GM10847 (cell line): ENCODE data around the gene ZNF488.

ENCODE experiments used
- POLR2A ChIP-seq: IDR thresholded peaks from 2 replicates; pipeline ENCODE4 v1.6.1; 2011; ENCODE audit not compliant: insufficient read length; ENCODE audit errors: extremely low read depth

Gene ZNF488, protein sequence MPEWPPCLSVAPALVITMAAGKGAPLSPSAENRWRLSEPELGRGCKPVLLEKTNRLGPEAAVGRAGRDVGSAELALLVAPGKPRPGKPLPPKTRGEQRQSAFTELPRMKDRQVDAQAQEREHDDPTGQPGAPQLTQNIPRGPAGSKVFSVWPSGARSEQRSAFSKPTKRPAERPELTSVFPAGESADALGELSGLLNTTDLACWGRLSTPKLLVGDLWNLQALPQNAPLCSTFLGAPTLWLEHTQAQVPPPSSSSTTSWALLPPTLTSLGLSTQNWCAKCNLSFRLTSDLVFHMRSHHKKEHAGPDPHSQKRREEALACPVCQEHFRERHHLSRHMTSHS

DNA sequence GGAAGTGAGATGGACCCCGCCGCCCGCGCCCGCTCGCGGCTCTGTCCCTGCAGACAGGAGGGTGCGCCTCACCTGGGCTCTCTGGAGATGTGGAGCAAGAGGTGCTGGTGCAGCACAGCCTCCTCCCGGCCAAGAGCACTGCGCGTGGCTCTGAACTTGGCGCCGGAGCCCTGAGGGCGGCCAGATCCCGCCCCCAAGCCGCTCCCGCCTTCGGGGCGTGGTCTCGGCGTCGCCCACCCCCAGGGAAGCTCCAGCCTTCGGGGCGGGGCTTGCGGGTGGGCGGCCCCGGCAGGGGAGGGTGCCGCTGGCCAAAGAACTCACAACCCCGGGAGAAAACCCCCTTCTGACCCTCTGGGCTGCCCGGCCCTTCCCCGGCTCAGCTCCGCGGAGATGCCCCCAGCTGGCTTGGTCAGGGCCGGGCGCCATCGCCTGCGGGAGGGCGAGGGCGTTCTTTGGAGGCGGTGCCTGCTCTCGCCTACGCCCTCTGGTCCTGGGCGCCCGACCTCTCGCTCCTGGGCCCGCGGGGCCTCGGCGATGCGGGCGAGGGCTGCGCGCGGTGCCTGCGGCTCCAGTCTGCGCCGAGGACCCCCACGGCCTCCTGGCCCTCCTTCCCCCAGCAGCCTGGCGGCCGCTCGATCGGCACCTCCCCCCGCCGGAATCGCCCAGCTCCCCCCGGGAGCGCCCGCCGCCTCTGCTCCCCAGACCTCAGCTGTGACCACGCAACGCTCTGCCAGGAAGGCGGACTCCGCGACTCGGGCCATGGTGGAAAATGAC is at the start of gene ZNF488:
ZNF488 (minus strand) TSS at position 146 of the 774 bp plus-strand sequence. CDS start 15,464 bp downstream, outside the sequence.
- no peak for TF ChIP-seq POLR2A

DNA sequence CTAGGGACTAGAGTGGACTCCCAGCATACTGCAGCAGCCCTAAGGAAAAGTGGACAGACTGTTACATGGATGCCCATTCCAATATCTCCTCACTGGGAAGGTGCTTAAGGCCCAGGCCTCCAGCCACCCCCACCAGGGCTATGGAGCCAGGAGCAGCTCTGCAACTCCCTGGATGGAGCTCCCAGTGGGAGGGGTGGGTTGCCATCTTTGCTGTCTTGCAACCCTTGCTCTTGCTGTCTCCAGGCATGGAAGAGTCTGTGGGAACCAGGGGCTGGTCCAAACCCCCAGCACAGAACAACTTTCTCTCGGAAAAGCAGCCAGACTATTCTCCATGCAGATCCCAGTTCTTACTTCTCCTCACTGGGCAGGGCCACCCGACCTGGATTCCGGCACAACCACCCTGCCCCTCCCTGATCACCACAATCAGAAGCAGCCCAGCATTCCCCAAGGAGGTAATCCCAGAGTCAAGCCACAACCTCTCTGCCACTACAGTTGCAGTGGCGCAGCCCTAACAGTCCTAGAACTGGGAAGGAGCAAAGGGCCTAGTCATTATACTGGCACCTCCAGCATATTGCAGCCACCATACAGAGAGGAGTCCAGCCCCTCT is 41.8 kb upstream of the ZNF488 start:
- TF ChIP-seq POLR2A: no peak

DNA sequence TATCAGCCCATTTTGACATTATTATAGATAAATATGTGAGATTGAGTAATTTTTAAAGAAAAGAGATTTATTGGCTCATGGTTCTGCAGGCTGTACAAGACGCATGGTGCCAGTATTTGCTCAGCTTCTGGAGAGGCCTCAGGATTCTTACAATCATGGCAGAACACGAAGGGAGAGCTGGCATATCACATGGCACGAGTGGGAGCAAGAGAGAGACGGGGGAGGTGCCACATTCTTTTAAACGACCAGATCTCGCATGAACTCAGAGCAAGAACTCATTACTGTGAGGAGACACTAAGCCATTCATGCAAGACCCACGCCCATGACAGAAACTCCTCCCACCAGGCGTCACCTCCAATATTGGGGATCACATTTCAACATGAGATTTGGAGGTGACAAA is 40.1 kb upstream of the ZNF488 start:
- no peak for TF ChIP-seq POLR2A

DNA sequence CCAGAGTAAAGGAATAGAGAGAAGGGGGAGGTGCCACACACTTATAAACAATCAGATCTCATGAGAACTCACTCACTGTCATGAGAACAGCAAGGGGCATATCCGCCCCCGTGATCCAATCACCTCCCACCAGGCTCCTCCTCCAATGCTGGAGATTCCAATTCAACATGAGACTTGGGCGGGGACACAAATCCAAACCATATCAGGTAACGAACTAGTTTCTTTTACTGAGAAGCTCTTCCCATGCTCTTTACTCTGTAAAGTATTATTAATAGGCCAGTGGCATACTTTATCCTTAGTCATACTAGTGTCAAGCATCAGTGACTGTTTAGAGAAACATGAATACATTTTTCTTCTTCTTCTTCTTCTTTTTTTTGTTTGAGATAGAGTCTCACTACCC is 39.4 kb upstream of the ZNF488 start:
- no peak for TF ChIP-seq POLR2A

DNA sequence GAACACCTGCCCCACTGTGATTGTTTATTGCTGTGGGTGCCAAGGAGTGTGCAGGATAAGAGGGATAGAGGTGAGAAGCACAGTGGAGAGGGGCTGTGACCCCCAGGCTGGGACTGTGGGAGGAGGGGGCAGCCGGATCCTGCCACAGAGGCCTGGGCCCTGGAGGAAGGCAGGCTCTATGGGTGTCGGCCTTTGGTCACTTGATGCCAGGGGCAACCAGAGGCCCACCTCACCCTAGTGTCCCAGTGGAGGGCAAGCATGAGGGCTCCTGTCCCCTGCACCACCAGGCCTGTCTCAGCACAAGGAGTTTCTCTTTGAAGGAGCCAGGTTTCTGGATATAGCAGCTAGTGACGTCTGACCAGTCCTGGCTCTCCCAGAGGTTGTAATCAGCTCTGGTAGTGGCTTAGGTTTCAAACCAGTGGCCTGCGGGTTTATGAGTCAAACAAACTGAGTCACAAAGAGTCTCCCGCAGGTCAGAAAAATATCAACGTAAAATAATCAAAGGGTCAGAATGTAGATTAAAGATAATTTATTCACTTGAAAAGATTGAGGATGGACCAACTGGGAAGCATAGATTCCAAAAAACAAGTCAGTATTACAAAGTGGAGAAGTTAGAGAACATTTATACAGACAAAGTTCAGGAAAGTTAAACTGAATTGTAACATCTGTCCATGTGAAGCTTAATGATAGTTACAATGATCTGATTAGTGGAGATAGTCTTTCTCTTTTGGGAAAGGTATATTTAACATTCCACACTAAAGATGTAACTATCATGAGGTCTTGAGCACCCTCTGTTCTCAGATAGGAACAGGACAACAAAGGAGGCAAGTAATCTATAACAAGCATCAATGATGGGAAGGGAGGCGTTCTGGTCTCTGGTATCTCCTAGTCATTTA is 37.2 kb upstream of the ZNF488 start:
- no peak for TF ChIP-seq POLR2A

DNA sequence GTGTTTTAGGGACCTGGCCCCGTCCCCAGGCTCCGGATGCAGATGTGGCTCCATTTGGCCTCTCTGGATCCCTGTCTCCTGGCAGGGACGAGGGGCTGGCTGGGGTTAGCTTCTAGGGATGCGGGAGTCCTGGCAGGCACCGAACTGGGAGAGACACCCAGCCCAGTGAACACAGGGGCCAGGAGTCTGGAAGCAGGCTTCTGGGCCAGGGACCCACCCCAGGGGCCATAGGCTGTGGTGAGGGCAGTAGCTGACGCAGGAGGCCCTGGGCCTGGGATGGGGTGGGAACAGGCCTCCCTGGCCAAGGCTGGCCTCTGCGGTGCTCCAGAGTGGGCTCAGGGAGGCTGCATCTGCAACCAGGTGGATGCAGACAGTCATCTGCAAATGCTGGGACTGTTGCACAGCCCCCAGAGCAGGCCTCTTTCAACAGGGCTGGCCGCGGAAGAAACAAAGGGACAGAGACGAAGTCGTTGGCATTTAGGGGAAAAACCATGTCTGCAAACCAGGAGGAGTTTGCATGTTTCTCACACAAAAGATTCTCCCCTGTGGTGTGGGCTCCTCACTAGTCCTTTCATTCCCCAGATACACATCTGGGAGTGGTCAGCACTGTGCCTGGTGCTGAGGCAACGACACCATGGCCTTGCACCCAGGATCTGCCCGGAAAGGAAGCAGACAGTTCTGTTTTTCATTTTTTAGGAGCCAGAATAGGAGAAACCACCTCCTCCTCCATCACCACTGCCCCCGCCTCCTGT is 36.4 kb upstream of the ZNF488 start:
- no peak for TF ChIP-seq POLR2A

DNA sequence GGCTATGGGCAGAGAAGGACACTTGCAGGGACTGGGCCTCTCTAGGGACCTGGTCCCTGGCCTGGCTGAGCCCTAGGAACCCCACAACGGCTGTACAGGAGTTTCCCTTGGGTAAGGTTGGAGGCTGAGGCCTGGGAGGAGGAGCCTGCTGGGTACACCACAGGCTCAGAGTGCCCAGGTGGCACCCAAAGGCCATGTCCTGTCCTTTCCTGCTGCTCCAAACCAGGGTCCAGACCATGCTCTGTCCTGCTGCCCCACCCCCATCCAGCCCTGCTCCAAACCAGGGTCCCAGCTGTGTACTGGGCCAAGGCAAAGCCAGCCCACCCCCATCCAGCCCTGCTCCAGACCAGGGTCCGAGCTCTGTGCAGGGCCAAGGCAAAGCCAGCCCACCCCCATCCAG is 35.3 kb upstream of the ZNF488 start:
- TF ChIP-seq POLR2A: no peak

DNA sequence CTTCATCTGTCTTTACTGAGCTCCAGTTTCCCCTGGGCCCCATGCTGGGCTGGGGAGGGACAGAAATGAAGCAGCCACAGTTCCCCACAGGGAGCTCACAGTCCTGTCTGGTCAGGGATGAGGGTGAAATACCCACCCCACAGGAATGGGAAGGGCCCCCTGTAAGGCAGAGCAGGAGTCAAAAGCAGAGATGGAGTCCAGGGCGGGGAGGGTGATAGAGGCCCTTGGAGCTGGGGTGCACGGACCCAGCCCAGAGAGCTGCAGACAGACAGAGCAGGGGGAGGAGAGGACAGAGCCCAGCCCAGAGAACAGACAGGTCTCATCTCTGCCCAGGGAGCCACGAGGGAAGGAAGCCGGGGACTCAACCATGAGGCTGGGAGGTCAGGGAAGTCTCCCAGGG is 34.9 kb upstream of the ZNF488 start:
- no peak for TF ChIP-seq POLR2A

DNA sequence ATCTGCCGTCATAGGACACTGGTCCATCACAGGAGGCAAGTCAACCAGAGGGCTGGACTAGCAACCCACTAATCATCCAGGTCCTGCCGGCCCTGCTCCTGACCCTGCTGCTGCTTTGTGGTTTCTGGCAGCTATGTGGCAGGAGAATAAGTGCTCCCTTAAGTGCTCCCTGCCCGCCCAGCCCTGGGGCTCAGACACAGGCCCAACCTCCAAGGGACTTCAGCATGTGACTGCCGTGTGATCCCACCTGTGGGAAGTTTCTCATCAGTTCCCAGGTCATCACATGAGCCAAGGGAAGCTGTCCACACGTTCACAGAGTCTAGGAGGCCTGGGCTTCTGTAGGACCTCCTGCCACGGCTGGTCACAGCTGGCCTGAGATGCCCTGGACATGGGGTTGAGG is 34.2 kb upstream of the ZNF488 start:
- no peak for TF ChIP-seq POLR2A

DNA sequence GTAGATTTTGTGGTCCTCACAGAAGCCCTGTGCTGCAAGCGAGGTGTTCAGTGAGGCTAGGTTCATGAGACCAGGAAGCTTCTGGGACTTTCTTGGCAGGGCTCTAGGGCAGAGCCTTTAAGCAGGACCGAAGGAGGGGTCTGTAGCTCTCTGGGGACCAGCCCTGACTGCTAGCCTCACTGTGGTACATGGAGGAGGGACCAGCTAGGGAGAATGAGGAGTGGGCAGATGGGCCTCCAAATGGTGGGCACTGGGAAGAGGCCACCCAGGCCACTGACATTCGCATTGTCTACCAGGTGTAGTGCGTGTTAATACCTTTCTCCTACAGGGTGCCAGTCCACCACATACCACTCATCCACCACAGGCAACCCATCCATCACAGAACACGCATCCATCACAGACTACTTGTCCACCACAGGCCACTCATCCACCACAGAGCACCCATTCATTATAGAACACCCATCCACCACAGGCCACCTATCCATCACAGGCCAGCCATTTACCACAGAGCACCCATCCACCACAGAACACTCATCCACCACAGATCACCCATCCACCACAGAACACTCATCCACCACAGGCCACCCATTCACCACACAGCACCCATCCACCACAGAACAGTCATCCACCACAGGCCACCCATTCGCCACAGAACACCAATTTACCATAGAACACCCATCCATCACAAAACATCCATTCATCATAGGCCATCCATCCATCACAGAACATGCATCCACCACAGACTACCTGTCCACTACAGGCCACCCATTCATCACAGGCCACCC is 31.6 kb upstream of the ZNF488 start:
- TF ChIP-seq POLR2A: no peak

DNA sequence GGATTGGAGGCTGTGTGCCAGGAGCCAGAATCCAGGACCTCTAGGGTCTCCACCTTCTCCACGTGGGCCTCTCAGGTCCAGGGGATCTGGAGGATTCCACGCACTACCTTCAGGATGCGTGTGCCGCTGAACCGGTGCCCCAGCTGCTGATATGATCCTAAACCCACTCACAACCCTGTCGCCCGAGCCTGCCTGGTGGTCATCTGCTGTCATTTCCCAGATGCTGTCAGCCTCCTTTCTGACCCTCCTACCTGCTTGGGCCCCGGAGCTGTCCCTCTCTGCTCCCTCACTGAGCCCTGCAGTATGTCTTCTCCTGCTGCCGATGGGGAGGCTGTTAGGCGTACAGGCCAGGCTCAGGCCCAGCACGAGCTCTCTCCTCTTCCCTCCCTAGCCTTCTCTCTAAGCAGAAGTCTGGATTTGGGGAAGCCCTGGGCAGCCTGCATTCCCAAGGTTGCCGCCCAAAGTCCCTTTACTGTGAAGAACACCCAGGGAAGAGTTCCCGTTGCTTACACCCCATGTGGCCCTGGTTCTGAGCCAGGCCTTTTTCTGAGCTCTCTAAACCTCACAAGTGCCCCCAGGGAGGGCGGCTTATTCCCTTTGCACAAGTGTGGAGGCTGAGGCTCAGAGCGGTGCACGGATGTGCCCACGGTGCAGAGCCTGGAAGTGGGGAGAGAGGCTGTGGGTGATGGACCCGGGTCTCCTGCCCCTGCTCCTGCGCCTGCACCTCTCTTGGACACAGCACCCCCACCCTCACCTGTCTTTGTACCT is 30.8 kb upstream of the ZNF488 start:
- TF ChIP-seq POLR2A: no peak

DNA sequence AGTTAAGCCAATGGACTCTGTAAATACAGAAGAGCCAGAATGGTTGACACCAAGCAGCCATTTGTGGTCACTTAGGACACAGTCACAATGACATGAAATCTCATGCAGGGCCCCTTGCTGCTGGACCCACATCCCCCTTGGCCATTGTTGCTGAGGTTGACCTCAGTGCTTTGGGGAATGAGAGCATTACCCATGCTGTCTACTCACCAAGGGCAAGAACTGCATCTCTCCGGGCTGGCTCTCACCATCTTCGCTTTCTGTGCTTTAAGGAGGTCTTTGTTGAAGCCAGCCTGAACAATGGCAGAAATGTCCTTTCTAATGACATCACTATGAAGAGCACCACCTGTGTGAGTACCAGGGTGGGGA is 30.1 kb upstream of the ZNF488 start:
- TF ChIP-seq POLR2A: no peak
